ENCODE measurements around the gene WBP2.
"Not testable (repeated sequence)": the region's sequence is repeated elsewhere in the genome, so short reads cannot be mapped to it uniquely, and the experiment has no call there.

The WBP2 gene

GRCh38 chr17:75812096-75813013 is 42.8 kb downstream of the WBP2 start:
- no peak for DNase-seq

DNA sequence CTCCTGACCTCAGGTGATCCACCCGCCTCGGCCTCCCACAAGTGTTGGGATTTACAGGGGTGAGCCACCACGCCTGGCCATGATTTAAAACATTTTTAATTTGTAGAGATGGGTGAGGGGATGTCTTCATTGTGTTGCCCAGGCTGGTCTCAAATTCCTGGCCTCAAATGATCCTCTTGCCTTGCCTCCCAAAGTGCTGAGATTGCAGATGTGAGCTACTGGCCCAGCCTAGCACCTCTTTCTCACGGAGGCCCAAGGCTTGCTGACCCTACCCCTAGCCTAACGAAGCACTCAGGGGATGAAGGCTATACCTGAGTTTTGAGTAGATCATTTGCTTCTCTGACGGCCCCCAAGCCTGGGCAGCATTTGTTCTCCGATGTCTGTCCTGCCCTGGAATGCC is 44.0 kb downstream of the WBP2 start:
- DNase-seq: no peak

DNA sequence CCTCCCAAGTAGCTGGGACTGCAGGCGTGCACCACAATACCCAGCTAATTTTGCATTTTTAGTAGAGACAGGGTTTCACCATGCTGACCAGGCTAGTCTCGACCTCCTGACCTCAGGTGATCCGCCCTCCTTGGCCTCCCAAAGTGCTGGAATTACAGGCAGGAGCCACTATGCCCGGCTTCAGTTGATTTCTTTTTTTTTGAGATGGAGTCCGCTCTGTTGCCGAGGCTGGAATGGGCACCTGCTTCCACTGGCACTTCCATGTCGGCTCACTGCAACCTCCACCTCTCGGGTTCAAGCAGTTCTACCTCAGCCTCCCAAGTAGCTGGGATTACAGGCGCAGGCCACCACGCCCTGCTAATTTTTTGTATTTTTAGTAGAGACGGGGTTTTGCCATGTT is 44.4 kb downstream of the WBP2 start:
- DNase-seq: not testable (repeated sequence)

- DNase-seq: no peak
Observed at GRCh38 chr17:75810216-75810615, 44.9 kb downstream of the WBP2 start.

- no peak for DNase-seq
Observed at GRCh38 chr17:75809631-75810111, 45.5 kb downstream of the WBP2 start.

DNA sequence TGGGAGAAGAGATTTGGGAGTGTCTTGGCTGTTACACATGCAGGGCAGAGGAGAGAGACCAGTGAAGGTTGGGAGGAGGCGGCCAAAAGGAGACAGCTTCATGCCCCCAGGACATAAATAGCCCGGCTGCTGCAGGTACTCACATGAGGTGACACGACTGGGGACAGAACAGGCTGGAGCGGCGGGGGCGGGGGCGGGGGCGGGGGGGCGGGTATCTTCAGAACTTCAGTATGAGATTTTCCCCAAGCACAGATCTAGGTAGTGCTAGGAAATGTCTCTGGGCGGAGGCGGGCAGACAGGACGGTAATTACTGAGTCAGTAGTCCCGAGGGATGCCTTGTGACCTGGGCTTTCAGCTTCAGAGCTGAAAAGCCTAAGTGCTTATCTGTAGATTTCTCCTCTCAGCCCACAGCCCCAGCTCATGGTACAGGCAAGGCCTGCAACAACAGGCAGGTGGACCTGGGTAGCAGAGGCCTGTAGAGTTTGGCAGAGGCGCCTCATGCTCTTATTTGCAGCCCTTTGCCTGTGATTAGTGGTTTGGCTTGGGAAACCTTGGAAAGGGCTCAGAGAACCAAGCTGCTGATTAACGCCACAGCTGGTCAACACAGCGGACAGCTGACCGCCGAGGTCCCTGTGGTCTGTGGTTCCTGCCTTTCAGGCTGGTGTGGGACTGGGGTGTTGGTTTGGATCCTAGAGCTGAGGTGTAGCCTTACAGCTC is 46.1 kb downstream of the WBP2 start:
- DNase-seq: no peak

GRCh38 chr17:75808549-75808904 is 46.6 kb downstream of the WBP2 start:
- DNase-seq: no peak

DNA sequence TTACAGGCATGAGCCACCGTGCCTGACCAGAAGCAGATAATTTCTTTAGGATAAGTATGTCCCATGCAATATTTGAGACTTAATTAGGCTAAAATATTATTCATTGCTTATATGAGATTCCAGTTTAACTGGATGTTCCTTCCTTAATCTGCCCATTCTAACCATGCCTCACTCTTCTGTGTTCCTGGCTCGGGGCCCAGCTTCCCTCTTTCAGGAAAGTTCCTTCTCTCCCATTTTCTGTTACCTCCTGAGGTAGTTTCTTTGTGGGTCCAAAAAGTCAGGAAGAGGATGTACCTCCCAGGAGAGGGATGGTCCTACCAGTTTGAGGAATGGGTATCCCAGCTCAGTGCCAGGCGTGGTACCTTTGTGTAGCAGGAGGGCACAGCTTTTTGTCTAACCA is 47.3 kb downstream of the WBP2 start:
- no peak for DNase-seq

DNA sequence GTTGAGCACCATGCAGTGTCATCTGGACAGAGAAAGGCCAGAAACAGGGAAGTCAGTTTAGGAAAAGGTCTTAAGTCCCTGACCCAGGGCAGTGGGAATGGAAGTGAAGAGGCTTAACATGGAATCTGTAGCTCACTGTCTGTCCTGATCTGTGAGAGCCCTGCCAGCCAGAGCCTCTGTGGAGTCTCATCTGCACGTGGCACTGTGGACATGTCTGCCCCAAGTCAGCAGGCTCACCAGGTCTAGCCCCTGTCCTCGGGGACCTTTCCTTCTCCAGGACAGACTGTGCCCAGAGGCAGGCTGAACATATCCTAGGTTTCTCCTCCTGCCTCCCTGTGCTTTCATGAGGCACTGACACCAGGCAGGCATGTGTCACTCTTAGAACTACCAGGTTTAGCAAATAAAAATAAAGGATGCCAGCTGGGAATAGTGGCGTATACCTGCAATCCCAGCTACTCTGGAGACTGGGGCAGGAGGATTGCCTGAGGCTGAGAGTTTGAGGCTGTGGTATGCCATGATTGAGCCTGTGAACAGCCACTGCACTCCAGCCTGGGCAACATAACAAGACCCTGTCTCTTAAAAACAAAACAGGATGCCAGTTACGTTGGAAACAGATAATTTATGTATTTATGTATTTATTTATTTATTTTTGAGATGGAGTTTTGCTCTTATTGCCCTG is 48.2 kb downstream of the WBP2 start:
- DNase-seq: no peak

DNA sequence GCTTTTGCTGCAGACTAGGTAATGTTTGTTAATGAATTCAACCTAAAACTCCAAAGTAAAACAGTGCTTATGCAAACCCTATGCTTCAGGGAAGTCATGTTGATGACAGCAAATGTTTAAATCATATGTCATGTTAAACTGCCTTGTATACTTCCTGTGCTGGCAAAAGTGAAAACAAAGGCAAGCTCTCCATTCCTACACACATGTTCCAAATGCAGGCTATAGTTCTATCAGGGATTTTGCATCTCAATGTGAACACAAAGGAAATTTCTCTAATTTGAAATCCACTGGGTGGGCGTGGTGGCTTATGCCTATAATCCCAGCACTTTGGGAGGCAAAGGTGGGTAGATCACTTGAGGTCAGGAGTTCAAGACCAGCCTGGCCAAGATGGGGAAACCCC is 51.3 kb downstream of the WBP2 start:
- DNase-seq: no peak

DNA sequence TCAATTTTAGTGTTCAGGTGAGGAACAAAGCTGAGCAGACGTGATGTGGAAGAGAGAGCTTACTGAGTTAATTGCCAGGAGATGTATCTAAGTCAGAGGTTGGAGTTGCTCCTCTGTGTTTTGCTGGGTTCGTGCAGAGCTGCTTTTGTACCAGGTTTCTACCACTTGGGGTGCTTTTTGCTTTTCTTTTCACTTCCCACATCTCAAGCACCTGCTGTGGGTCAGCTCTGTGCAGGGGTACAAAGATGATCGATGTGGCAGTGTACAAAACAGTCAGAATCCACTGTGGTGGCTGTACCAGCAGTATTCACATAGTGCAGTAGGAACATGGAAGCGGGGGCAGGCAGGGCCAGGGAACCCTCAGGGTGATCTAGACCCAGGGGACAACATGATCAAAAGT is 55.7 kb downstream of the WBP2 start:
- DNase-seq: no peak

- no peak for DNase-seq
Observed at GRCh38 chr17:75795820-75796607, 59.1 kb downstream of the WBP2 start.
